ENCODE measurements around the gene PPHLN1. TPM values are rescaled to one million over a fixed set of nuclear protein-coding genes. Genes with fewer than 3 reads are reported as not detected.

The PPHLN1 gene
- total and polyA plus RNA-seq, 4 experiments from 2014 or later = 98.0 to 160 (median 128) TPM

DNA sequence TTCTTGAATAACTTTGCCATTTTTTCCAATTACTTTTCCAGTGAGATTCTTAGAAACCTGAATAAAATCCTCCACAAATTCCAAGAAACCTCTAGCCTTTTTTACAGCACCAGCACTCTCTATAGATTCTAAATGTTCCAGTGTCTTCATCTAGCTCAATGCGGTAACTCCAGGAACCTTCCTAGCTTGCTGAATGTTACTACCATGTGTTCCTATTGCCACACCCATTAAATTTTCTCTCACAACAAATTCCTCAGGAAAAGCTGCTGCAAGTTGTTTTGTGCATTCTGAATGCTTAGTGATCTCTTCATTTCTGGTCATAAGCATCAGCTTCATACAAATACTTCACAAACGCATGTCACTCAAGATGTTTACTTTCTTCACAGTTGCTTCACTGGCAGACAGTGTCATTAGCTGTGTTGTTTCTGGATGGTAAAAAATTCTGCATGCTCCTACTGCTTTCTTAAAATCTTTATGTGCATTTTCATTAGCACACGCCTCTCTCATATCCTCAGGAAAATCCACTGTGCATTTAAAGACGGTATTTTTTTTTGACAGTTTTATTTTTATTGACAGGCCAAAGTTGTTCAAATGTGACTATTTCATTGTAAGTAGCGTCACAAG, 106.7 kb downstream of the PPHLN1 start:
- intact Hi-C loops (cut with micrococcal nuclease) = no loop called here
- CTCF ChIA-PET (ENCODE audit: partially characterized antibody) = interaction anchor here (0.8 kb wide), 1 partner anchor 11 kb away, joined by 3 read pairs; no protein-coding TSS in a partner anchor
- POLR2A ChIA-PET (ENCODE audit: partially characterized antibody) = no interaction called here

DNA sequence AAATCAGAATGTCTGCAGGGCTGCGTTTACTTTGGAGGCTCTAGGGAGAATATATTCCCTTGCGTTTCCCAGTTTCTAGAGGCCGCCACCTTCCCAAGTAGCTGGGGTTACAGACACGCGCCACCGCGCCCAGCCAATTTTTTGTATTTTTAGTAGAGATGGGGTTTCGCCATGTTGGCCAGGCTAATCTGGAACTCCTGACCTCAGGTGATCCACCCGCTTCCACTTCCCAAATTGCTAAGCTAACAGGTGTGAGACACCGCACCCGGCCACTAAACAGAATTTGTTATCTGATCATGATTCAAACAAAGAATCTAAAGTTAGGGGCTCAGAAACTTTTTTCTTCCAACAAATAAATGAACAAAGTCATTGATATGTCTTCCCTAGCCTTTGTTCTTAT, 114.6 kb downstream of the PPHLN1 start:
- no peaks in the 10 kb centered on the region for H3K27me3 Mint-ChIP-seq
- Histone ChIP-seq H3K4me3 (ENCODE audit: low read length in 2 of 2) (no peak overlapping the region), H3K36me3 (ENCODE audit: insufficient read depth, low read length) (peaks cover 24% of the 10 kb centered on the region), H3K27me3 (ENCODE audit: insufficient read depth, low read length) (no peaks in the 10 kb centered on the region), H3K9me3 (ENCODE audit: control insufficient read depth in 1 of 2, low read length in 2 of 2) (no peaks in the 10 kb centered on the region), H3K27ac (ENCODE audit: low read depth, low read length) (no peak overlapping the region), H3K4me1 (ENCODE audit: insufficient read depth, low read length) (no peaks in the 10 kb centered on the region)
- ChIA-PET CTCF (ENCODE audit: partially characterized antibody) (no interaction called here), POLR2A (ENCODE audit: partially characterized antibody) (no interaction called here)
- H3K9me3 Mint-ChIP-seq = peaks cover 0 to 10% (median 4%) of the 10 kb centered on the region in 8 donors
- H3K4me1 Mint-ChIP-seq = peaks cover 5 to 11% (median 7%) of the 10 kb centered on the region in 4 donors
- peaks cover 65 to 69% of the 10 kb centered on the region in 2 donors for H3K36me3 Mint-ChIP-seq
- DNase-seq = no peak
- H3K27ac Mint-ChIP-seq = peak overlapping the region in 1 of 7 donors; percentile 46
- no peak overlapping the region for H3K4me3 Mint-ChIP-seq
- intact Hi-C loops (cut with micrococcal nuclease) = no loop called here

More for the DNA sequence above, 106.7 kb downstream of the PPHLN1 start:
- Mint-ChIP-seq H3K4me1 (peaks cover 9 to 22% (median 17%) of the 10 kb centered on the region in 4 donors), H3K27ac (peak overlapping the region in 2 of 7 donors; percentile 18 to 55), H3K9me3 (no peaks in the 10 kb centered on the region), H3K27me3 (no peaks in the 10 kb centered on the region), H3K36me3 (peaks cover 51 to 61% of the 10 kb centered on the region in 2 donors), H3K4me3 (no peak overlapping the region)
- Histone ChIP-seq H3K27me3 (ENCODE audit: insufficient read depth, low read length) (no peaks in the 10 kb centered on the region), H3K4me3 (ENCODE audit: low read length in 2 of 2) (no peak overlapping the region), H3K4me1 (ENCODE audit: insufficient read depth, low read length) (no peaks in the 10 kb centered on the region), H3K36me3 (ENCODE audit: insufficient read depth, low read length) (no peaks in the 10 kb centered on the region), H3K9me3 (ENCODE audit: control insufficient read depth in 1 of 2, low read length in 2 of 2) (no peaks in the 10 kb centered on the region), H3K27ac (ENCODE audit: low read depth, low read length) (no peak overlapping the region)
- no peak for DNase-seq

DNA sequence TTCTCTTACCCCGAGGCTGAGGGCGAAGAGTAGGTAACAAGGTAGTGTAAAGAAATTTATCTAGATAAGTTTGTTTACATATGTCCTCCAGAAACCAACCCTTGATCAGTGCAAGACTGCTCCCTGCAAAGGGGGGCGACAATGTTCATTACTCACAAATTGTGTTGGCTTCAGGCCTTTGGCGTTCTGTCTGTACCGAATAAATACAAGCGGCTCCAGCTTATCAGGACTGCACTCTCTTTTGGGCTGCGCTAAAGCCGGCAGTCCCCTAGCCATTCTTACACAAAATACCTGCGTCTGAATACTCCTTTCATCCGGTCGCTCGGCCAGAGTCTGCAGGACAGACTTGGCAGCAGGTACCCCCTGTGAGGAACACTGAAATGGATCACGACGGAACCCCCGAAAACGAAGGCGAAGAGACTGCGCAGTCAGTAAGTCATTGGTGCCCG, 116.4 kb downstream of the PPHLN1 start:
- intact Hi-C loops (cut with micrococcal nuclease) = no loop called here
- Mint-ChIP-seq H3K4me1 (peaks cover 0 to 1% (median 0%) of the 10 kb centered on the region in 4 donors), H3K4me3 (no peak overlapping the region), H3K36me3 (peaks cover 72 to 73% of the 10 kb centered on the region in 2 donors), H3K27ac (no peak overlapping the region), H3K27me3 (no peaks in the 10 kb centered on the region), H3K9me3 (peaks cover 0 to 10% (median 4%) of the 10 kb centered on the region in 8 donors)
- ChIA-PET POLR2A (ENCODE audit: partially characterized antibody) (no interaction called here), CTCF (ENCODE audit: partially characterized antibody) (no interaction called here)
- H3K9me3 ChIP-seq (ENCODE audit: control insufficient read depth in 1 of 2, low read length in 2 of 2) = no peaks in the 10 kb centered on the region
- no peaks in the 10 kb centered on the region for H3K4me1 ChIP-seq (ENCODE audit: insufficient read depth, low read length)
- no peak overlapping the region for H3K4me3 ChIP-seq (ENCODE audit: low read length in 2 of 2)
- no peaks in the 10 kb centered on the region for H3K27me3 ChIP-seq (ENCODE audit: insufficient read depth, low read length)
- DNase-seq = no peak
- peaks cover 24% of the 10 kb centered on the region for H3K36me3 ChIP-seq (ENCODE audit: insufficient read depth, low read length)
- no peak overlapping the region for H3K27ac ChIP-seq (ENCODE audit: low read depth, low read length)

DNA sequence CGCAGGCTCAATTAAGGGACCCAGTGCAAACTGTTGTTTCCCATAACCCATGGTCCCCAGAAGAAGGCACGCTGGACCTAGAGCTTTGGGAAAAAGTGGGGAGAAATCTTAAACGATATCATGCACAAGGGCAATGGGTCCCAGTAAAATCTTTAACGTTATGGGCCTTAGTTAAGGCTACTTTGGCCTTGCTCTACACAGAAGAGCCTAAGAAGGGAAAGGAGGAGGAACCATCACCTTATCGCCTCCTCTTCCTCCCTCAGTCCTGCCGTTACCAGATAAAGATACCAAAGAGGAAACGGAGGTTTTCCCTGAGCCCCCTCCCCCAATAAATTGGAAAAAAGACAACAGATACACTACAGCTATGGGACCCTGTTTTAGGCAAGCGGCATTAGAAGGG, 116.9 kb downstream of the PPHLN1 start:
- peaks cover 0 to 10% (median 4%) of the 10 kb centered on the region in 8 donors for H3K9me3 Mint-ChIP-seq
- ChIA-PET CTCF (ENCODE audit: partially characterized antibody) (interaction anchor here (1.3 to 1.6 kb wide), 2 partner anchors 10 kb away, joined by 3 read pairs; no protein-coding TSS in a partner anchor), POLR2A (ENCODE audit: partially characterized antibody) (no interaction called here)
- H3K4me3 Mint-ChIP-seq = no peak overlapping the region
- H3K27ac ChIP-seq (ENCODE audit: low read depth, low read length) = no peak overlapping the region
- intact Hi-C loops (cut with micrococcal nuclease) = no loop called here
- DNase-seq = no peak
- H3K27ac Mint-ChIP-seq = peak overlapping the region in 1 of 7 donors; percentile 62
- H3K4me1 ChIP-seq (ENCODE audit: insufficient read depth, low read length) = no peaks in the 10 kb centered on the region
- H3K36me3 ChIP-seq (ENCODE audit: insufficient read depth, low read length) = peaks cover 24% of the 10 kb centered on the region
- no peaks in the 10 kb centered on the region for H3K9me3 ChIP-seq (ENCODE audit: control insufficient read depth in 1 of 2, low read length in 2 of 2)
- H3K27me3 Mint-ChIP-seq = no peaks in the 10 kb centered on the region
- H3K4me3 ChIP-seq (ENCODE audit: low read length in 2 of 2) = no peak overlapping the region
- H3K27me3 ChIP-seq (ENCODE audit: insufficient read depth, low read length) = no peaks in the 10 kb centered on the region
- peaks cover 0 to 1% (median 0%) of the 10 kb centered on the region in 4 donors for H3K4me1 Mint-ChIP-seq
- peaks cover 76% of the 10 kb centered on the region in 2 donors for H3K36me3 Mint-ChIP-seq

DNA sequence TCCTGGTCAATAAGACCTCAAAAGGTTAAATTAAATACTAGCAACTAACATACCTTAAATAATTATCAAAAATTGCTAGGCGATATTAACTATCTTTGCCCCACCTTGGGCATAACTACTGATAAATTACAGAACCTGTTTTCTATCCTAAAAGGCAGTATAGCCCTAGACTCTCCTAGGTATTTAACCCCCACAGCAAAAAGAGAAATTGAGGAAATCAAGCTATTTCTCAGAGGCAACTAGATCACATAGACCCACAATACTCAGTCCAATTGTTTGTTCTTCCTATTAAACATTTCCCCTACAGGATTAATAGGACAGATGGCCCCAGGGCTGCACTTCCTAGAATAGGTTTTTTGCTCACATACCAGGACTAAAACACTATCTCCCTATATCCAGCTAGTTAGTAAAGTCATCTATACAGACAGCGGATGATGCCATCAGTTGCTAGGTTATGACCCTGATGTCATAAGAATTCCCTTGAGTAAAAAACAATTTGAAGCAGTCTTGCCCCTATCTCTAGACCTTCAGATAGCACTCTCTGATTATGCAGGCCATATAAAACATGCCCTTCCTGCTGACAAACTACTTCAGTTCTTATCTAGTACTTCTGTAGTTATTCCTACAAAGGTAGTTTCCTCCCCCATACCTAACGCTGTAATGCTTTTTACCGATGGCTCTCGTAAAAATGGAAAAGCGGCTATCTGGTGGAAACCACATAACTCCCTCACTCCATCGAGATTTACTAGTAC, 118.4 kb downstream of the PPHLN1 start:
- CTCF ChIA-PET (ENCODE audit: partially characterized antibody) = interaction anchor here (1.3 to 1.6 kb wide), 2 partner anchors 9 to 12 kb away, joined by 3 read pairs; no protein-coding TSS in a partner anchor
- Mint-ChIP-seq H3K27me3 (no peaks in the 10 kb centered on the region), H3K9me3 (peaks cover 0 to 10% (median 4%) of the 10 kb centered on the region in 8 donors)

DNA sequence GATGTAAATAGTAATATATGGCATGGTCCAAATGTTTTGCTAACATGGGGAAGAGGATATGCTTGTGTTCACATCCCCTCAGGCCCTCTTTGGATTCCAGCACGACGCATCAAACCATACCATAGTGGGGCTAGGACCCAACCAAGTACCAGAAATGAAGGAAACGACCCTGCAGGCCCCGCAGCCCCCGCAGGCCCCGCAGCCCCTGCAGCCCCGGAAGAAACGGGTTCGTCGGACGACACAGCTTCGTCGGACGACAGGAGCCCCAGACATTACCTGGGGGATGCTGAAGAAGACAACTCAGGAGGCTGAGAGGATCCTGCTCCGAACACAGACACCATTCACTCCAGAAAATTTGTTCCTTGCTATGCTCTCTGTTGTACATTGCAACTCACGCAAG, 119.9 kb downstream of the PPHLN1 start:
- peaks cover 84 to 86% of the 10 kb centered on the region in 2 donors for H3K36me3 Mint-ChIP-seq
- no peak overlapping the region for H3K4me3 ChIP-seq (ENCODE audit: low read length in 2 of 2)
- POLR2A ChIA-PET (ENCODE audit: partially characterized antibody) = no interaction called here

More for the DNA sequence above, 118.4 kb downstream of the PPHLN1 start:
- no peaks in the 10 kb centered on the region for H3K4me1 ChIP-seq (ENCODE audit: insufficient read depth, low read length)
- Mint-ChIP-seq H3K36me3 (peaks cover 83 to 87% of the 10 kb centered on the region in 2 donors), H3K4me1 (peaks cover 0 to 1% (median 0%) of the 10 kb centered on the region in 4 donors), H3K27ac (no peak overlapping the region), H3K4me3 (no peak overlapping the region)
- H3K9me3 ChIP-seq (ENCODE audit: control insufficient read depth in 1 of 2, low read length in 2 of 2) = no peaks in the 10 kb centered on the region
- DNase-seq = no peak
- H3K36me3 ChIP-seq (ENCODE audit: insufficient read depth, low read length) = peaks cover 28% of the 10 kb centered on the region
- no peak overlapping the region for H3K4me3 ChIP-seq (ENCODE audit: low read length in 2 of 2)
- POLR2A ChIA-PET (ENCODE audit: partially characterized antibody) = no interaction called here
- H3K27me3 ChIP-seq (ENCODE audit: insufficient read depth, low read length) = no peaks in the 10 kb centered on the region
- no peak overlapping the region for H3K27ac ChIP-seq (ENCODE audit: low read depth, low read length)
- intact Hi-C loops (cut with micrococcal nuclease) = no loop called here

DNA sequence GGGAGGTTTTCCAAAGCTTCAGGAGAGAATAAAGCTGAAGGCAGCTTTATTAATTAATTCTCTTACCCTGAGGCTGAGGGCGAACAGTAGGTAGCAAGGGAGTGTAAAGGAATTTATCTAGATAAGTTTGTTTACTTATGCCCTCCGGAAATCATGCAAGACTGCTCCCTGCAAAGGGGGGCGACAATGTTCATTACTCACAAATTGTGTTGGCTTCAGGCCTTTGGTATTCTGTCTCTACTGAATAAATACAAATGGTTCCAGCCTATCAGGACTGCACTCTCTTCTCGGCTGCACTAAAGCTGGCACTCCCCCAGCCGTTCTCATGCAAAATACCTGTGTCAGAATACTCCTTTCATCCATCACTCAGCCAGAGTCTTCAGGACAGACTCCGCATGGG, 120.8 kb downstream of the PPHLN1 start:
- ChIA-PET POLR2A (ENCODE audit: partially characterized antibody) (no interaction called here), CTCF (ENCODE audit: partially characterized antibody) (no interaction called here)
- Mint-ChIP-seq H3K27me3 (no peaks in the 10 kb centered on the region), H3K36me3 (peaks cover 76 to 80% of the 10 kb centered on the region in 2 donors), H3K9me3 (peaks cover 0 to 10% (median 4%) of the 10 kb centered on the region in 8 donors), H3K27ac (no peak overlapping the region), H3K4me1 (no peaks in the 10 kb centered on the region), H3K4me3 (no peak overlapping the region)
- H3K9me3 ChIP-seq (ENCODE audit: control insufficient read depth in 1 of 2, low read length in 2 of 2) = no peaks in the 10 kb centered on the region
- peaks cover 17% of the 10 kb centered on the region for H3K36me3 ChIP-seq (ENCODE audit: insufficient read depth, low read length)
- H3K4me3 ChIP-seq (ENCODE audit: low read length in 2 of 2) = no peak overlapping the region
- H3K4me1 ChIP-seq (ENCODE audit: insufficient read depth, low read length) = no peaks in the 10 kb centered on the region
- DNase-seq = no peak
- no peak overlapping the region for H3K27ac ChIP-seq (ENCODE audit: low read depth, low read length)
- H3K27me3 ChIP-seq (ENCODE audit: insufficient read depth, low read length) = no peaks in the 10 kb centered on the region
- intact Hi-C loops (cut with micrococcal nuclease) = no loop called here

More for the DNA sequence above, 119.9 kb downstream of the PPHLN1 start:
- Mint-ChIP-seq H3K4me3 (no peak overlapping the region), H3K27me3 (no peaks in the 10 kb centered on the region), H3K27ac (no peak overlapping the region), H3K4me1 (peaks cover 0 to 1% (median 0%) of the 10 kb centered on the region in 4 donors), H3K9me3 (peaks cover 0 to 10% (median 4%) of the 10 kb centered on the region in 8 donors)
- H3K9me3 ChIP-seq (ENCODE audit: control insufficient read depth in 1 of 2, low read length in 2 of 2) = no peaks in the 10 kb centered on the region
- H3K27me3 ChIP-seq (ENCODE audit: insufficient read depth, low read length) = no peaks in the 10 kb centered on the region
- intact Hi-C loops (cut with micrococcal nuclease) = no loop called here
- peaks cover 24% of the 10 kb centered on the region for H3K36me3 ChIP-seq (ENCODE audit: insufficient read depth, low read length)
- no peak for DNase-seq
- no peak overlapping the region for H3K27ac ChIP-seq (ENCODE audit: low read depth, low read length)
- no peaks in the 10 kb centered on the region for H3K4me1 ChIP-seq (ENCODE audit: insufficient read depth, low read length)
- CTCF ChIA-PET (ENCODE audit: partially characterized antibody) = no interaction called here
